CD14-positive monocyte (primary cell): Measurements from ENCODE around the gene ALPG. TPM values are rescaled to one million over a fixed set of nuclear protein-coding genes. Genes with fewer than 3 reads are reported as not detected.

Experiments used
- DNase-seq, 3 donors: peaks; one replicate each; pipeline ENCODE4 v3.0.0-alpha.2; 2011 to 2022
- H2AFZ ChIP-seq: 2 replicates; pipeline ENCODE4 v1.6.0; 2012; ENCODE audit warnings: mild to moderate bottlenecking, low read depth, low read length, inconsistent platforms; ENCODE audit not compliant: insufficient read depth, poor library complexity, severe bottlenecking
- H3K27ac ChIP-seq, 2 donors: 1 replicate in 1 of 2; 2 replicates in 1 of 2; pipeline ENCODE4 v1.5.1; 2012 to 2013; ENCODE audit warnings: low read length in 2 of 2, control low read depth in 1 of 2, inconsistent platforms in 1 of 2, low read depth in 1 of 2, mild to moderate bottlenecking in 1 of 2
- H3K27me3 ChIP-seq, 2 donors: one replicate each; pipeline versions ENCODE4 v1.6.0 to v1.6.1; 2011 to 2013; ENCODE audit warnings: low read length in 2 of 2; ENCODE audit not compliant: control insufficient read depth in 2 of 2, insufficient read depth in 2 of 2
- H3K36me3 ChIP-seq, 2 donors: replicated peaks in 1 of 2; 1 replicate in 1 of 2; 2 replicates in 1 of 2; pipeline versions ENCODE4 v1.5.1 to v1.6.1; 2012 to 2013; ENCODE audit warnings: low read length in 2 of 2, control low read depth in 1 of 2, inconsistent platforms in 1 of 2, mild to moderate bottlenecking in 1 of 2; ENCODE audit not compliant: insufficient read depth in 2 of 2, control insufficient read depth in 1 of 2
- H3K4me1 ChIP-seq, 2 donors: 1 replicate in 1 of 2; 2 replicates in 1 of 2; pipeline versions ENCODE4 v1.5.1 to v1.6.1; 2012 to 2013; ENCODE audit warnings: low read length in 2 of 2, control low read depth in 1 of 2, inconsistent platforms in 1 of 2, mild to moderate bottlenecking in 1 of 2, moderate library complexity in 1 of 2; ENCODE audit not compliant: insufficient read depth in 2 of 2, control insufficient read depth in 1 of 2
- H3K4me2 ChIP-seq: replicated peaks from 2 replicates; pipeline ENCODE3; 2012; ENCODE audit warnings: low read length, moderate library complexity, mild to moderate bottlenecking; ENCODE audit not compliant: poor library complexity, severe bottlenecking; ENCODE audit errors: extremely low read depth
- H3K4me3 ChIP-seq, 3 experiments: fragments of 200-600 bp in 1 of 3; sonication (generic) in 1 of 3; replicated peaks in 1 of 3; 1 replicate in 2 of 3; 2 replicates in 1 of 3; pipeline ENCODE4 v1.5.1; 2011 to 2013; ENCODE audit warnings: low read length in 3 of 3, mild to moderate bottlenecking in 3 of 3, control low read depth in 2 of 3, low read depth in 2 of 3, inconsistent platforms in 1 of 3, moderate library complexity in 1 of 3
- H3K79me2 ChIP-seq: 2 replicates; pipeline ENCODE4 v1.6.0; 2012; ENCODE audit warnings: mild to moderate bottlenecking, control low read depth, inconsistent platforms, low read length, moderate library complexity; ENCODE audit not compliant: insufficient read depth
- H3K9ac ChIP-seq: 2 replicates; pipeline ENCODE4 v1.6.0; 2017; ENCODE audit warnings: low read length, mild to moderate bottlenecking; ENCODE audit not compliant: insufficient read depth, poor library complexity, severe bottlenecking
- H3K9me3 ChIP-seq, 2 donors: replicated peaks in 1 of 2; 1 replicate in 1 of 2; 2 replicates in 1 of 2; pipeline versions ENCODE4 v1.5.1 to v1.6.1; 2012 to 2013; ENCODE audit warnings: low read length in 2 of 2, control low read depth in 1 of 2; ENCODE audit not compliant: control insufficient read depth in 1 of 2, insufficient read depth in 1 of 2
- H4K20me1 ChIP-seq: 2 replicates; pipeline ENCODE4 v1.6.0; 2012; ENCODE audit warnings: mild to moderate bottlenecking, low read length, control low read depth, moderate library complexity; ENCODE audit not compliant: insufficient read depth
- H3K27ac Mint-ChIP-seq, 7 donors: one replicate each; pipeline ENCODE4 v1.8.0; 2020; ENCODE audit warnings: mild to moderate bottlenecking in 7 of 7, mixed read lengths in 7 of 7, moderate library complexity in 6 of 7, inconsistent platforms in 2 of 7
- H3K27me3 Mint-ChIP-seq, 3 donors: one replicate each; pipeline ENCODE4 v1.8.0; 2021 to 2022; ENCODE audit warnings: low read depth in 3 of 3, mild to moderate bottlenecking in 3 of 3, mixed read lengths in 3 of 3, moderate library complexity in 3 of 3, inconsistent platforms in 1 of 3
- H3K36me3 Mint-ChIP-seq, 2 donors: one replicate each; pipeline ENCODE4 v1.8.0; 2020; ENCODE audit warnings: mixed read lengths in 2 of 2, inconsistent platforms in 1 of 2, mild to moderate bottlenecking in 1 of 2
- H3K4me1 Mint-ChIP-seq: one replicate; pipeline ENCODE4 v1.8.0; 2020; ENCODE audit warnings: mild to moderate bottlenecking, mixed read lengths
- H3K4me3 Mint-ChIP-seq, 2 donors: one replicate each; pipeline ENCODE4 v1.8.0; 2020; ENCODE audit warnings: mild to moderate bottlenecking in 2 of 2, mixed read lengths in 2 of 2, moderate library complexity in 1 of 2
- H3K9me3 Mint-ChIP-seq, 7 donors: one replicate each; pipeline ENCODE4 v1.8.0; 2020 to 2022; ENCODE audit warnings: mixed read lengths in 7 of 7, mild to moderate bottlenecking in 6 of 7, moderate library complexity in 6 of 7, inconsistent platforms in 2 of 7
- CTCF ChIP-seq: fragments of 200-600 bp; IDR thresholded peaks from one replicate; pipeline ENCODE4 v1.8.0; 2022; ENCODE audit warnings: antibody characterized with exemption, mild to moderate bottlenecking
- WGBS: methylation state at CpG from one replicate; pipeline ENCODE4 v1.1.5; 2013; ENCODE audit warnings: missing lambda C conversion rate; ENCODE audit not compliant: insufficient coverage; 5-methylcytosine and 5-hydroxymethylcytosine counted together
- intact Hi-C, 2 donors: fragments of 100-400 bp; cut with micrococcal nuclease; formaldehyde crosslinking; loops; one replicate each; pipeline versions ENCODE4 v1.15.0 to v1.15.1; 2023
- polyA plus RNA-seq, 3 donors: library from polyadenylated mRNA; depleted of rRNA in 1 of 3; unstranded in 2 of 3; stranded (reverse) in 1 of 3; fragments of 300-500 nt in 2 of 3; fragments of >200 nt in 1 of 3; fragmentation: Illumina TruSeq in 2 of 3; gene quantifications; 1 replicate in 2 of 3; 2 replicates in 1 of 3; pipeline ENCODE4 v1.2.3, GENCODE V29; 2012 to 2021

The ALPG gene
- polyA plus RNA-seq, 3 donors, result not detected

- H3K27me3 ChIP-seq, result peaks cover 0 to 9% of the 10 kb centered on the region in 2 donors
- H3K4me3 Mint-ChIP-seq, result no peak overlapping the region
- no peak overlapping the region for H3K27ac Mint-ChIP-seq
- no peaks in the 10 kb centered on the region for H3K9me3 ChIP-seq
- H3K27me3 Mint-ChIP-seq, result peaks cover 20 to 30% (median 22%) of the 10 kb centered on the region in 3 donors
- no peak for DNase-seq
- no peak overlapping the region for H3K4me3 ChIP-seq
- H3K4me1 Mint-ChIP-seq, result no peaks in the 10 kb centered on the region
- peaks cover 0 to 3% (median 0%) of the 10 kb centered on the region in 7 donors for H3K9me3 Mint-ChIP-seq
- no peak overlapping the region for H2AFZ ChIP-seq
- WGBS, result over 99% methylated on average over 23 of the region's 27 CpGs
- no peaks in the 10 kb centered on the region for H4K20me1 ChIP-seq
- H3K36me3 ChIP-seq, result no peaks in the 10 kb centered on the region
- H3K4me2 ChIP-seq, result no peak overlapping the region
- H3K4me1 ChIP-seq, result no peaks in the 10 kb centered on the region
- no peaks in the 10 kb centered on the region for H3K36me3 Mint-ChIP-seq
- no peaks in the 10 kb centered on the region for H3K79me2 ChIP-seq
- no peak for TF ChIP-seq CTCF
- H3K27ac ChIP-seq, result no peak overlapping the region
- intact Hi-C loops, result no loop called here
- H3K9ac ChIP-seq, result no peak overlapping the region
Measured at GRCh38 chr2:232456296-232457120, 49.9 kb downstream of the ALPG start.

- Histone ChIP-seq H3K4me2 (no peak overlapping the region), H3K79me2 (no peaks in the 10 kb centered on the region), H4K20me1 (no peaks in the 10 kb centered on the region), H3K27me3 (peaks cover 0 to 9% of the 10 kb centered on the region in 2 donors), H3K4me1 (no peaks in the 10 kb centered on the region), H3K4me3 (no peak overlapping the region), H3K27ac (no peak overlapping the region), H3K9me3 (no peaks in the 10 kb centered on the region), H3K36me3 (no peaks in the 10 kb centered on the region), H3K9ac (no peak overlapping the region), H2AFZ (no peak overlapping the region)
- peaks cover 21 to 37% (median 23%) of the 10 kb centered on the region in 3 donors for H3K27me3 Mint-ChIP-seq
- H3K4me1 Mint-ChIP-seq, result no peaks in the 10 kb centered on the region
- H3K9me3 Mint-ChIP-seq, result peaks cover 0 to 5% (median 0%) of the 10 kb centered on the region in 7 donors
- WGBS, result 90% methylated on average over 14 of the region's 21 CpGs
- no peaks in the 10 kb centered on the region for H3K36me3 Mint-ChIP-seq
- no peak overlapping the region for H3K27ac Mint-ChIP-seq
- intact Hi-C loops, result no loop called here
- DNase-seq, result no peak
- no peak overlapping the region for H3K4me3 Mint-ChIP-seq
- TF ChIP-seq CTCF, result no peak
Measured at GRCh38 chr2:232457121-232458011, 50.7 kb downstream of the ALPG start.
